Type B pancreatic cell (in vitro differentiated cells): Measurements from ENCODE around the gene POP7. TPM values are rescaled to one million over a fixed set of nuclear protein-coding genes. Genes with fewer than 3 reads are reported as not detected.

ENCODE experiments used
- DNase-seq: peaks from one replicate; pipeline ENCODE4 v3.0.0; 2021; ENCODE audit warnings: mixed read lengths; ENCODE audit not compliant: unreplicated experiment; ENCODE audit errors: extremely low spot score
- H3K27ac Mint-ChIP-seq: 2 replicates; pipeline ENCODE4 v1.8.0; 2021; ENCODE audit warnings: mild to moderate bottlenecking, mixed read lengths
- H3K27me3 Mint-ChIP-seq: 2 replicates; pipeline ENCODE4 v1.8.0; 2021; ENCODE audit warnings: mixed read lengths
- H3K36me3 Mint-ChIP-seq: 2 replicates; pipeline ENCODE4 v1.8.0; 2021; ENCODE audit warnings: mixed read lengths
- H3K4me1 Mint-ChIP-seq: one replicate; pipeline ENCODE4 v1.8.0; 2021; ENCODE audit warnings: mixed read lengths; ENCODE audit not compliant: unreplicated experiment
- H3K4me3 Mint-ChIP-seq: 2 replicates; pipeline ENCODE4 v1.8.0; 2021; ENCODE audit warnings: mild to moderate bottlenecking, mixed read lengths
- H3K9me3 Mint-ChIP-seq: 2 replicates; pipeline ENCODE4 v1.8.0; 2021; ENCODE audit warnings: mixed read lengths
- total RNA-seq: library from RNA; stranded (reverse); gene quantifications from 2 replicates; pipeline ENCODE4 v1.2.1, GENCODE V29; 2021; ENCODE audit warnings: low replicate concordance
- TF ChIP-seq, protein P1 (sequence below): fragments of 200-600 bp; sonication (generic); conservative IDR thresholded peaks from 2 replicates; pipeline ENCODE4 v1.5.0; 2021; ENCODE audit warnings: antibody characterized with exemption, mild to moderate bottlenecking

POP7 gene
- total RNA-seq, 1 donor from 2014 or later = 41.0 TPM

GRCh38 chr7:100675105-100675451 lies 30.8 kb upstream of the POP7 start:
- peaks cover 3% of the 10 kb centered on the region for H3K36me3 Mint-ChIP-seq
- peaks cover 7% of the 10 kb centered on the region for H3K4me1 Mint-ChIP-seq
- H3K4me3 Mint-ChIP-seq = peak overlapping the region; percentile 95
- no peak overlapping the region for H3K27ac Mint-ChIP-seq
- no peak for DNase-seq
- TF ChIP-seq, protein P1, sequence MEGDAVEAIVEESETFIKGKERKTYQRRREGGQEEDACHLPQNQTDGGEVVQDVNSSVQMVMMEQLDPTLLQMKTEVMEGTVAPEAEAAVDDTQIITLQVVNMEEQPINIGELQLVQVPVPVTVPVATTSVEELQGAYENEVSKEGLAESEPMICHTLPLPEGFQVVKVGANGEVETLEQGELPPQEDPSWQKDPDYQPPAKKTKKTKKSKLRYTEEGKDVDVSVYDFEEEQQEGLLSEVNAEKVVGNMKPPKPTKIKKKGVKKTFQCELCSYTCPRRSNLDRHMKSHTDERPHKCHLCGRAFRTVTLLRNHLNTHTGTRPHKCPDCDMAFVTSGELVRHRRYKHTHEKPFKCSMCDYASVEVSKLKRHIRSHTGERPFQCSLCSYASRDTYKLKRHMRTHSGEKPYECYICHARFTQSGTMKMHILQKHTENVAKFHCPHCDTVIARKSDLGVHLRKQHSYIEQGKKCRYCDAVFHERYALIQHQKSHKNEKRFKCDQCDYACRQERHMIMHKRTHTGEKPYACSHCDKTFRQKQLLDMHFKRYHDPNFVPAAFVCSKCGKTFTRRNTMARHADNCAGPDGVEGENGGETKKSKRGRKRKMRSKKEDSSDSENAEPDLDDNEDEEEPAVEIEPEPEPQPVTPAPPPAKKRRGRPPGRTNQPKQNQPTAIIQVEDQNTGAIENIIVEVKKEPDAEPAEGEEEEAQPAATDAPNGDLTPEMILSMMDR = no peak
- H3K27me3 Mint-ChIP-seq = peaks cover 9% of the 10 kb centered on the region
- no peaks in the 10 kb centered on the region for H3K9me3 Mint-ChIP-seq

- Mint-ChIP-seq H3K27me3 (peaks cover 7% of the 10 kb centered on the region), H3K4me3 (peak overlapping the region; percentile 85), H3K4me1 (peaks cover 10% of the 10 kb centered on the region), H3K27ac (no peak overlapping the region), H3K9me3 (no peaks in the 10 kb centered on the region), H3K36me3 (peaks cover 3% of the 10 kb centered on the region)
- TF ChIP-seq, protein P1 = no peak
- DNase-seq = no peak
Observed at GRCh38 chr7:100675581-100676350, 30.2 kb upstream of the POP7 start.

DNA sequence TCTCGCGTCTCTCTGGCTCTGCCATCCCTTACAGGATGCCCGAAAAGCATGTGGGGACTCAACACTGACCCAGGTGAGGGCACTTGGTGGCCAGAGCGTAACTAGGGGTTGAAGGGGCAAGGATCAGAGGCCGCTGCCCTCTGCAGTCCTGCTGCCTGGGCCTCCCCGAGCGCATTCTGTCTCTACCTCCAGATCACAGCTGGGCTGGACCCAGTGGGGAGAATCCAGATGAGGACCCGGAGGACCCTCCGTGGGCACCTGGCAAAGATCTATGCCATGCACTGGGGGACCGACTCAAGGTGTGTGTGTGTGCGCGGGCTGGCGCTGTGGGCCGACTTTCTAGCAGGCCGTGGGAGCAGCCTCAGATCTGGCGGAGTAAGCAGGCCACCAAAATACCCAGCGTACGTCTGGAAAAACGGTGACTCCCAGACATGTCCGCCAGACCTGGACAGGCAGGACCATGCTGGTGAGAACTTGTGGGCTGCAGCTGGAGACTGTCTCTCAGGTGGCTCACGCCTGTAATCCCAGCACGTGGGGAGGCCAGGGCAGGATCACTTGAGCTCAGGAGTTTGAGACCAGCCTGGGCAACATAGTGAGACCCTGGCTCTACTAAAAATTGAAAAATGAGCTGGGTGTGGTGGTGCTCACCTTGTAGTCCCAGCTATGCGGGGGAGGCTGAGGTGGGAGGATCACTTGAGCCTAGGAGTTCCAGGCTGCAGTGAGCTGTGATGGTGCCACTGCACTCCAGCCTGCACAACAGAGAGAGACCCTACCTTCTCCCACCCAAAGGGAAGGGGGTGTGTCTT lies 29.2 kb upstream of the POP7 start:
- Mint-ChIP-seq H3K36me3 (peaks cover 3% of the 10 kb centered on the region), H3K4me3 (peak overlapping the region; percentile 85), H3K4me1 (peaks cover 10% of the 10 kb centered on the region), H3K27me3 (peaks cover 2% of the 10 kb centered on the region), H3K9me3 (no peaks in the 10 kb centered on the region), H3K27ac (no peak overlapping the region)
- TF ChIP-seq, protein P1 = no peak
- DNase-seq = no peak

DNA sequence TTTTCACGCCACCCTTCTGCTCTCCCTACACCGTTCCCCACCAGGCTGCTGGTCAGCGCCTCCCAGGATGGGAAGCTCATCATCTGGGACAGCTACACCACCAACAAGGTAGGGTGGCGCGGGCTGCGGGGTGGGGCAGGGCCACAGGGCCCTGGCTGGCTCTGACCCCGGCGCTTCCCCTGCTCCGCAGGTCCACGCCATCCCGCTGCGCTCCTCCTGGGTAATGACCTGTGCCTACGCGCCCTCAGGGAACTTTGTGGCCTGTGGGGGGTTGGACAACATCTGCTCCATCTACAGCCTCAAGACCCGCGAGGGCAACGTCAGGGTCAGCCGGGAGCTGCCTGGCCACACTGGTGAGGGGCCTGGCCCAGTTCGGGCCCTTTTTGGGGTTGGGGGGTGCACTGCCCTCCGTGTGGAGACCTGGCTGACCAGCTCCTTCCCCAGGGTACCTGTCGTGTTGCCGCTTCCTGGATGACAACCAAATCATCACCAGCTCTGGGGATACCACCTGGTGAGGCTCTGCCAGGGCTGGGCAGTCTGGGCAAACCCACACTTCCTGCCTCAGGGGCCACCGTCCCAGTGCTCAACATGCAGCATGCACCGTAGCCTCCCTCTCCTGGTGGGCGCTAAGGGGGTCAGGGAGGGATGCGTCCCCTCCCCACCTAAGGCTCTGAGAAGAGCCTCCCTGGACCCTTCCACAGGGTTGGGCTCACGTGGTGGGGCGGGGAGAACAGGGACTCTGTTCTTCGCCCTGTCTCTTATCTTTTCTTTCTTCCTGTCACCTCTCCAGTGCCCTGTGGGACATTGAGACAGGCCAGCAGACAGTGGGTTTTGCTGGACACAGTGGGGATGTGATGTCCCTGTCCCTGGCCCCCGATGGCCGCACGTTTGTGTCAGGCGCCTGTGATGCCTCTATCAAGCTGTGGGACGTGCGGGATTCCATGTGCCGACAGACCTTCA lies 28.3 kb upstream of the POP7 start:
- no peaks in the 10 kb centered on the region for H3K9me3 Mint-ChIP-seq
- peaks cover 10% of the 10 kb centered on the region for H3K4me1 Mint-ChIP-seq
- H3K36me3 Mint-ChIP-seq = peaks cover 3% of the 10 kb centered on the region
- peak overlapping the region; percentile 85 for H3K4me3 Mint-ChIP-seq
- H3K27me3 Mint-ChIP-seq = no peaks in the 10 kb centered on the region
- H3K27ac Mint-ChIP-seq = peak overlapping the region; percentile 61
- TF ChIP-seq, protein P1 = no peak
- DNase-seq = no peak

GRCh38 chr7:100678291-100678984 lies 27.5 kb upstream of the POP7 start:
- H3K27me3 Mint-ChIP-seq = no peaks in the 10 kb centered on the region
- no peaks in the 10 kb centered on the region for H3K9me3 Mint-ChIP-seq
- no peak for DNase-seq
- TF ChIP-seq, protein P1 = no peak
- H3K4me3 Mint-ChIP-seq = peak overlapping the region; percentile 67
- peak overlapping the region; percentile 61 for H3K27ac Mint-ChIP-seq
- peaks cover 3% of the 10 kb centered on the region for H3K36me3 Mint-ChIP-seq
- peaks cover 10% of the 10 kb centered on the region for H3K4me1 Mint-ChIP-seq
